ENCODE measurements around the gene BTF3.

DNA sequence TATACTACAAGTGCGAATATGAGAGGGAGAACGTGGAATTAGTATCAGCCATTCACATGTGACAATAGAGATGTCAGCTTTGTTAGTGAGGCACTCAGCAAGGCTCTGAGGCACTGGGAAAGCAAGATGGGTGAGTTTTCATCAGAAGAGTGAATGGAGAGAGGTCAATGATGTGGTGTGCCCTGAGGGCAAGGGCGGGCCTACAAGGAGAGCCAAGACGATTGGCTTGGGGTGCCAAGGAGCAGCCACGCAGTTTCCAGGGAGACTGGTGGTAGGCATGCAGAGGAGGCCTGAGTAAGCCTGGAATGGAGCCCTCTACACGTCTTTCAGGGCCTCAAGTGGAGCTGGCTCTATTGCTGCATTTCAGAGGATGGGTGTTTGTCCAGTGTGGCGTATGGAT lies 24.7 kb downstream of the BTF3 start:
- TF ChIP-seq, protein P1, sequence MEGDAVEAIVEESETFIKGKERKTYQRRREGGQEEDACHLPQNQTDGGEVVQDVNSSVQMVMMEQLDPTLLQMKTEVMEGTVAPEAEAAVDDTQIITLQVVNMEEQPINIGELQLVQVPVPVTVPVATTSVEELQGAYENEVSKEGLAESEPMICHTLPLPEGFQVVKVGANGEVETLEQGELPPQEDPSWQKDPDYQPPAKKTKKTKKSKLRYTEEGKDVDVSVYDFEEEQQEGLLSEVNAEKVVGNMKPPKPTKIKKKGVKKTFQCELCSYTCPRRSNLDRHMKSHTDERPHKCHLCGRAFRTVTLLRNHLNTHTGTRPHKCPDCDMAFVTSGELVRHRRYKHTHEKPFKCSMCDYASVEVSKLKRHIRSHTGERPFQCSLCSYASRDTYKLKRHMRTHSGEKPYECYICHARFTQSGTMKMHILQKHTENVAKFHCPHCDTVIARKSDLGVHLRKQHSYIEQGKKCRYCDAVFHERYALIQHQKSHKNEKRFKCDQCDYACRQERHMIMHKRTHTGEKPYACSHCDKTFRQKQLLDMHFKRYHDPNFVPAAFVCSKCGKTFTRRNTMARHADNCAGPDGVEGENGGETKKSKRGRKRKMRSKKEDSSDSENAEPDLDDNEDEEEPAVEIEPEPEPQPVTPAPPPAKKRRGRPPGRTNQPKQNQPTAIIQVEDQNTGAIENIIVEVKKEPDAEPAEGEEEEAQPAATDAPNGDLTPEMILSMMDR (IDR thresholded peaks at IDR 0.05), result no peak
- TF ChIP-seq, protein P2, sequence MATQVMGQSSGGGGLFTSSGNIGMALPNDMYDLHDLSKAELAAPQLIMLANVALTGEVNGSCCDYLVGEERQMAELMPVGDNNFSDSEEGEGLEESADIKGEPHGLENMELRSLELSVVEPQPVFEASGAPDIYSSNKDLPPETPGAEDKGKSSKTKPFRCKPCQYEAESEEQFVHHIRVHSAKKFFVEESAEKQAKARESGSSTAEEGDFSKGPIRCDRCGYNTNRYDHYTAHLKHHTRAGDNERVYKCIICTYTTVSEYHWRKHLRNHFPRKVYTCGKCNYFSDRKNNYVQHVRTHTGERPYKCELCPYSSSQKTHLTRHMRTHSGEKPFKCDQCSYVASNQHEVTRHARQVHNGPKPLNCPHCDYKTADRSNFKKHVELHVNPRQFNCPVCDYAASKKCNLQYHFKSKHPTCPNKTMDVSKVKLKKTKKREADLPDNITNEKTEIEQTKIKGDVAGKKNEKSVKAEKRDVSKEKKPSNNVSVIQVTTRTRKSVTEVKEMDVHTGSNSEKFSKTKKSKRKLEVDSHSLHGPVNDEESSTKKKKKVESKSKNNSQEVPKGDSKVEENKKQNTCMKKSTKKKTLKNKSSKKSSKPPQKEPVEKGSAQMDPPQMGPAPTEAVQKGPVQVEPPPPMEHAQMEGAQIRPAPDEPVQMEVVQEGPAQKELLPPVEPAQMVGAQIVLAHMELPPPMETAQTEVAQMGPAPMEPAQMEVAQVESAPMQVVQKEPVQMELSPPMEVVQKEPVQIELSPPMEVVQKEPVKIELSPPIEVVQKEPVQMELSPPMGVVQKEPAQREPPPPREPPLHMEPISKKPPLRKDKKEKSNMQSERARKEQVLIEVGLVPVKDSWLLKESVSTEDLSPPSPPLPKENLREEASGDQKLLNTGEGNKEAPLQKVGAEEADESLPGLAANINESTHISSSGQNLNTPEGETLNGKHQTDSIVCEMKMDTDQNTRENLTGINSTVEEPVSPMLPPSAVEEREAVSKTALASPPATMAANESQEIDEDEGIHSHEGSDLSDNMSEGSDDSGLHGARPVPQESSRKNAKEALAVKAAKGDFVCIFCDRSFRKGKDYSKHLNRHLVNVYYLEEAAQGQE (IDR thresholded peaks at IDR 0.05; ENCODE audit: insufficient read depth in 1 of 2, low read depth in 2 of 2, low read length in 1 of 2), result no peak
- no peak for TF ChIP-seq POLR2AphosphoS5 (IDR thresholded peaks at IDR 0.05; ENCODE audit: low read depth, low read length)

All from Panc1 (cell line).